Measurements from ENCODE around the gene RGS6.

GRCh38 chr14:72604133-72604532 lies 671.9 kb downstream of the RGS6 start:
- no peak for TF ChIP-seq ZNF274 (IDR thresholded peaks at IDR 0.05; ENCODE audit: low read depth, low read length)
- no peak for TF ChIP-seq SUZ12 (IDR thresholded peaks at IDR 0.05; ENCODE audit: extremely low read depth, insufficient read depth, insufficient read length)
- no peak for TF ChIP-seq YY1 (IDR thresholded peaks at IDR 0.05; ENCODE audit: insufficient read depth, insufficient read length)
